GM19468 (cell line): Measurements from ENCODE around the gene GLRA1.
"Not testable (repeated sequence)": the region's sequence is repeated elsewhere in the genome, so short reads cannot be mapped to it uniquely, and the experiment has no call there.

Experiments used
- ATAC-seq: cut with Tn5 transposase; IDR thresholded peaks from one replicate; pipeline ENCODE4 v1.9.1; 2021; ENCODE audit warnings: mild to moderate bottlenecking, moderate library complexity, moderate number of reproducible peaks; ENCODE audit not compliant: unreplicated experiment; ENCODE audit errors: extremely low read depth

The GLRA1 gene

DNA sequence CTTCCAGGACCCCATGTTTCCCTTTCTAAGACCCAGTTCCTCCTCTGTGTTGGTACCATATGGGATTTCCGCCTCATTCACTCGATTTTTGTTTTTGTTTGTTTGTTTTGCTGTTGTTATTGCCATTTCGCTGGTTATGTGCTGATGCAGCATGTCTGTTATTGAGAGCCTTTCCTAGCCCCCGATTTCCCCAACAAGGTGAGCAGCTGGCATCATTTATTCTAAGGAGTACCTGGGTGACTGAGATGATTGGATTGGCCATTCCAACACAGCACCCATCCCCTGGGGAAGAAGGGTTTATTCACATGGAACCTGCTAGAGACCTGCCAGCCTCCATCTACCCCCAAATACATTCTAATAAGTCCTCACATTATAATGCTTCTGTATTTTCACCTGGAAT is 2.7 kb downstream of the GLRA1 start:
- no peak for ATAC-seq

DNA sequence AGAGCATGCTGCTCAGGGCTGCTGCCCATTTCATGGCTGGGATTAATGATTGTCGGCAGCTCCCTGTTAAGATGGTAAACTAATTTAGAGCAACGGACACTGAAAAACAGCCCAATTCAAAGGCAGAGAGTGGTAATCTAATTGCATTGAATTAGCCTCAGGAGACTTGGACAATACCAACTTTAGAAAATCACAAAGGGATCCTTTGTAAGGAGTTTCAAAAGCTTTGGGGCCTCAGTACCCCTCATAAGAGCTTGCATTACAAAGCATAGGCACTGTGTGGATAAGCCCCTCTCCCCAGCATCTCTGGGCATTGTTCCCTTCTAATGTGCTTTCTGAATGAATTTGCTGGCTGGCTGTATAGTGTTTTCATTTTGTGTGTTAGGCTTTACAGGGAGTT is 6.7 kb downstream of the GLRA1 start:
- ATAC-seq: no peak

DNA sequence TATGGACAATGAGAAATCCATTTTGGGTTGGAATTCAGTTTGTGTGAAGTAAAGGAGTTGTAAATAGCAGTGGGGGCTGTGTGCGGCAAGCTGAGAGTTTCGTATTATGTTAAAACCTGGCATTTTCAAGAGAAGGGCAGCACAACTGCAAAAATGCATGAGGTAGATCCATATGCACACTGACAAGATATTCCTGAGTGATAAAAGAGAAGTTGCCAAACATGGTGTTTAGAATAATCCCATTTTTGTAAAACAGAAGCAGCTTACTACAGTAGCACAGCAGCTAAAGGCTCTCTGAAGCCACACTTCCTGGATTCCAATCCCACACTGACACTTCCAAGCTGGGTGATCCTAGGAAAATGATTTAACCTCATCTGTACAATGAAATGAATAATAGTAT is 11.2 kb downstream of the GLRA1 start:
- ATAC-seq: no peak

GRCh38 chr5:151912360-151912759 is 12.3 kb downstream of the GLRA1 start:
- ATAC-seq: no peak

DNA sequence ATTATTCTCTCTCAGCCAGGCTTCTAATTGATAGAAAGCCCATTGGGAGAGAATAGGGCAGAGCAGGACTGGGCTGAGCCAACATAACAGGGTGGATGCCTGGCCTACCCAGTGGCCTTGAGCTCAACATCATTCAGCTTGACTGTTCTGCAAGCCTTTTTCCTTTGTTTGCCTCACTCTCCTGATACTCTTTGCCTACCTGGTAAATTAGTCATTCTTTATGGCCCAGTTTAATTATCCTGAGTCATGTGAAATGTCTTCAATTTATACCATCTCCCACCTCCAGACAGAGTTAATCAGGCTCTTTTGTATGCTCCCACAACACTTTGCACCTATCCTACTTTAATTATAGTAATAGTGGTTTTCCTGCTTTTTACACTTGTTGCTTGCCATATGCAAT is 13.6 kb downstream of the GLRA1 start:
- ATAC-seq: no peak

DNA sequence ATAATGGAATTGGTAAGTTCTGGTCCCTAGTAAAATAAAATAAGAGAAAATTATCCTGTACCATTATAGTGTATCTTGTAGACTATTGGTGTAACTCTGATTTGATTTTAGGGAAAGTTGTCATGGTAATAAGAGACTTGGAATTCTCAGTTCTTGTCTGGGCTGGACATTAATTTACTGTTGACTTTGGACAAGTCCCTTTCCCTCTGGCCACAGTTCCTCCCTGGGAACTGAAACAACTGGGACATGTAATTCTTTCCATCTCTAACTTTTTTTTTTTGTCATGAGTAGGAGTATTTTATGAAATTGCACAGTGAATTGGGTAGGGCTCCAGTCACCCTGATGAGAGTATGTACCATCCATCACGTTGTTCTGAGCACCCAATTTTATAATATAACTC is 15.0 kb downstream of the GLRA1 start:
- no peak for ATAC-seq

DNA sequence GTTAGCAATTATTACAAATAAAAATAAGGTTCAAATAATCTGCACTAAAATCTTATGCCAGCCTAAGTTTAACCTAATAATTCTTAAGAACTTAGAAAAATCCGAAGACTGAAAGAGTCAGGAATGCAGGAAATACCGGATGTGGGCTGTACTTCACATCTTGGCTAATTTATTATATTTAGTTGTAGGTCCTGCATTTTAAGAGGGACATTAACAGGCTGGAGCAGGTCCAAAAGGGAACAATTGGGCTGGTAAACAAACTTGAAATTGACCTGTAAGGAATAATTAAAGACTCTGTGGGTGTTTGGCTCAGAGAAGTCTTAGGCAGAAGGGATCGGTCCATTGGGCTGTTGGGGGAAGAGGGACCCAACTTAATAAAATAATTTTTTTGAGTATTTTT is 18.4 kb downstream of the GLRA1 start:
- ATAC-seq: no peak

DNA sequence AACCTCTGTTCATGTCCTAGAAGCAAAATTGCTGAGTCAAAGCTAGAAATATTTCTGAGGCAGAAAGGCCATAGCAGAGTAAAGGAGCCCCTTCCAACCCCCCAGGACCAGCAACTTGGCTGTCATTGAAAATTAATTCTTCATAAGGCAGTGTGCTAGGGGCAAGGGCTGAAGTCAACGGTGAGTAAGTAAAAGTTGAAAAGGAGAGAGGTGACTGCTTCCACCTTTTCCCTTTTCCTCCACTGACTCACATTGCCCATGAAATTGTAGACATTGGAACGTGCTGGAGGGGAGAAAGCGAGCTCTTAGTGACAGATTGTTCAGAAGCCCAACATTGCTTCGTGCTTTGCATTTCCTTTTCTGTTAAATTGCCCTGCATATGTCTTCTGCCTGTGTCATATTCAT is 19.1 kb downstream of the GLRA1 start:
- ATAC-seq: no peak

DNA sequence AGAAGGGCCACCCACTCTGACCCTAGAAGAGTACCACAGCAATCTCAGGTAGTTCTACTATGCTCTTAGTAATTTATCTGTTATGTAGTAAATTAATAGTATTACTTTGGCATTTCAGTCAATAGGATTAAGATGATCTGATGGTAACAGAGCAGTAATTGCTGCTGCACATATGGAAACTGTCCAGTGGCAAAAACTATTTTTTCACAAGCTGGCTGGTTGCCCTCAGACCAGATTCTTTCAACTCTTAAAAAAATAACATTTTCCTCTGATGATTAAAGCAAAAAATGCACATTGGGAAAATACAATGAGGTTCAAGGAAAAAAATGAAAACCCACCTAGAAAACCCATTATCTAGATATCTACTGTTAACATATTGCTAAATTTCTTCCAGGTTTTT is 19.7 kb downstream of the GLRA1 start:
- ATAC-seq: no peak

DNA sequence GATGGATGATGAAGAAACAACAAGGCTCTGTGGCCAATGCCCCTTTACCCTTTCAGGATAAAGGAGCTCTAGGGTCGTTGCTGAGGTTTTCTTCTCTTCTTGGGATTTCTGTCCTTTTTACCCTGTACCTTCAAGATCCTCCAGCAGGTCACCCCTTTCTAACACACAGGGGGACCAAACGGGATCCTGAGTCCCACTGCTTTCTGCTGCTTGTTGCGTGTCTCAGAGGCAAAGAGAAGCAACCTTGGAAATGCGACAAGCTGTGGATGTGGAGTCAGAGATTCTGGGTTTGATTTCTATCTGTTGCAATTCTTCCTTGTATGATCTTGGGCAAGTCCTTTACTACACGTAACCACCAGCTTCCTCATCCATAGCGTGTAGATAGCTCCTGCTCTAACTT is 20.5 kb downstream of the GLRA1 start:
- ATAC-seq: no peak

- ATAC-seq: peak; percentile 83
Observed at GRCh38 chr5:151903243-151903653, 21.4 kb downstream of the GLRA1 start.

DNA sequence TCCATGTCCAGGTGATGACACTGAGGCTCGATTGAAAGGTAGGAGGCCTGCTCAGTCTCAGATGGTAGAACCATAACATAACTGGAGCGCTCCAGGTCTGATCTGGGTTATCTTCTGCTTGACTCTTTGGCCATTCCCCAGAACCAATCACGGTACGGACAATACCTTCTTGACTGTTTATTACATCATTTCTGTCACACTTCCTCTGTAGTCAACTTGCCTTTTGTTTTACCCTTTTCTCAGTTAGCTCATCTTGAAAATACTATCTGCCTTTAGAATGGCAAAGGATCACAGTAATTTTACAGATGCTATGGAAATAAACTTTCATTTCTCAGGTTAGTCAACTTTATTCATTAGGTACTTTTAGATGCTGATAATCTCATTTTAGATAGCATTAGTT is 22.4 kb downstream of the GLRA1 start:
- no peak for ATAC-seq

DNA sequence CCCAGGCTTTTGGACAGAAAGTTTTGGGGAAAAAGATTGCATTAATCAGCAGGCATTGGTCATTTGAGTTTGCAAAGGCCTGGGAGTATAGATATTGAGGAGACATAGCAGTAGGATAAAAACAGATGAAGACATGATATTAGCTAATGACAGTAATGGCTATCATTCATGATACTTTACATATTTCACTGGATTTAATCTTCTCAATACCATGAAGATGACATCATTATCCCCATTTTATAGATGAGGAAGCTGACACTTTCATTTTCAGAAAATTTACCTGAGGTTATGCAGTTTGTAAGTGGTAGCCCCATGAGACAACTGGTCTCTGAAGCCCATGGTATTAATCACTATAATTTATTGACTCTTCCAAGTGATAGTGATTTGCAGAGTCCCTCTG is 23.0 kb downstream of the GLRA1 start:
- ATAC-seq: no peak

- no peak for ATAC-seq
Observed at GRCh38 chr5:151900891-151901290, 23.8 kb downstream of the GLRA1 start.

GRCh38 chr5:151899399-151899798 is 25.3 kb downstream of the GLRA1 start:
- no peak for ATAC-seq

- no peak for ATAC-seq
Observed at GRCh38 chr5:151897896-151898295, 26.8 kb downstream of the GLRA1 start.

GRCh38 chr5:151897020-151897552 is 27.6 kb downstream of the GLRA1 start:
- no peak for ATAC-seq

DNA sequence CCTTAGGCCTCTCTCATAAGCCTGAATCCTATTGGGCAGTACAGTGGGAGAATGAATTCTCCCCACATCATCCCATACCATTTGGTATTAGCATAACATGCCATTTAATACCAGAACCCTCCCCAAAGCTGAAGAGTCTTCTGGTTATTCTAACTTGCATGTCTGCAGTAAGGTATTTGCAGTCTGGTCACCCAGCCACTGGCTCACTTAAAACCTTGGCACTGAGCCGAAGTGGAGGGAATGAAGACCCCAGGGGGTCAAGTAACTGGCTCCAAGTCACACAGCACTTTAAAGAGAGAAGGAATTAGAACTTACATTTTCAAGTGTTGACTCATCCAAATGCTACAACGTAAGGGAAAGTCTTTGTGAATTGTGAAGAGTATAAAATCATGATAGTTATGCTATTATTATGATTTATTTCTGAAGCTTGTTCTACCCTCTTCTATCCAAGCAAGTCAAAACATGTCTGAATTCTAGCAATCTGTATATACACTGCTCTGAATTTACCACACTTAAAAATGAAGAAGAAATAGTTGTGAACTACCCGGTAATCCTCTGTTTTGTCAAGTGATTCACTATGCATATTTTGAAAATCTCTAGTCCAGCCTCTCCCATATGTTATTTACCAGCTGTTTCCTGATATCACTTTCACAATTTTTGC is 28.5 kb downstream of the GLRA1 start:
- no peak for ATAC-seq

DNA sequence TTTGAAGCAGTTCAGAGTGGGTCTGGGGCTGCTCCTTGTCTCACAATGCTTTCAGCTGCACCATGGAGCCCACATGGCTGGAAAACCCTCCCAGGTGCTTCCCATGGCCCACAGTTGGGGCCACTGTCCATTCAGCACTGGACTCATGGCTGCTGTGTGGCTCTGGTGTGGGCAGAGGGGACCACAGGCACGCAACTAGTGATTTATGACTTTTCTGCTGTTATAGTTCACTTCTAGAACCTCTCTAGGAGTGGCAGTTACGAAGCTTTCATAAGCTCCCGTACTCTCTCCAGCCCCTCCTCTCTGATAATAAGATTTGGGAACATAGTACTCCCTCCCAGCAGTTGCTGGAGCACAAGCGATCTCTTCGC is 29.0 kb downstream of the GLRA1 start:
- no peak for ATAC-seq

GRCh38 chr5:151893485-151893884 is 31.2 kb downstream of the GLRA1 start:
- not testable (repeated sequence) for ATAC-seq

- no peak for ATAC-seq
Observed at GRCh38 chr5:151892393-151892792, 32.3 kb downstream of the GLRA1 start.

DNA sequence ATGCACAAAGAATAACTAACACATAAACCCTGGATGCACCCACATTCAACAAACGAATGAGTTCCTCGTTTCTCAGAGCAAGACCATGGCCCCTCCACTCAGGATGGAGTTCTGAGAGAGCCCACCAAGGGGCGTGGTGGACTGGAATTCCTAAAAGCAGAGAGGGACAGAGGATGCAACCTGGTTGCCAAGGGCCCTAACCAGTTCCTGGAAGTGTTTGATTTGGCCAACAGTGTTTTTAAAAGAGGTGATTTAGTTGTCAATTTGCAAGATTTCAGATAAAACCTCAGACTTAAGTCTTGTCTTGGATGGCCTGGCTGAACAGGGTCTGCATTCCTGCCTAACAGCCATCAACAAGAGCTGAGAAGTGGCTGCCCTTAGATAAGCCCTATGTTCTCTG is 34.4 kb downstream of the GLRA1 start:
- no peak for ATAC-seq
